Endothelial cell of umbilical vein (primary cell): Measurements from ENCODE around the gene B3GNT8.

Source experiments
- CTCF ChIP-seq, 2 donors: IDR thresholded peaks; 1 replicate in 1 of 2; 2 replicates in 1 of 2; pipeline ENCODE4 v1.5.1; 2011; ENCODE audit warnings: low read length in 2 of 2, mild to moderate bottlenecking in 2 of 2, moderate library complexity in 2 of 2, control low read depth in 1 of 2, inconsistent platforms in 1 of 2, low read depth in 1 of 2; ENCODE audit not compliant: insufficient read depth in 1 of 2; ENCODE audit errors: extremely low read depth in 1 of 2
- EZH2 ChIP-seq: IDR thresholded peaks from 2 replicates; pipeline ENCODE4 v1.6.1; 2012; ENCODE audit warnings: borderline replicate concordance, low read depth, mild to moderate bottlenecking, moderate library complexity, low read length, inconsistent platforms; ENCODE audit not compliant: severe bottlenecking
- JUN ChIP-seq: IDR thresholded peaks from 2 replicates; pipeline ENCODE4 v1.6.1; 2011; ENCODE audit warnings: borderline replicate concordance, low read depth; ENCODE audit not compliant: insufficient read length, insufficient read depth
- MAX ChIP-seq: IDR thresholded peaks from 2 replicates; pipeline ENCODE4 v1.6.1; 2011; ENCODE audit not compliant: insufficient read depth, insufficient read length
- POLR2A ChIP-seq: IDR thresholded peaks from 2 replicates; pipeline ENCODE4 v1.6.1; 2012; ENCODE audit warnings: low read depth, mild to moderate bottlenecking, control low read depth, low read length
- POLR2AphosphoS5 ChIP-seq: IDR thresholded peaks from 2 replicates; pipeline ENCODE4 v1.6.1; 2012; ENCODE audit warnings: low read depth, mild to moderate bottlenecking, control low read depth, low read length, moderate library complexity; ENCODE audit not compliant: insufficient read depth

- TF ChIP-seq CTCF (IDR thresholded peaks at IDR 0.05; ENCODE audit: extremely low read depth in 1 of 2, insufficient read depth in 1 of 2, low read depth in 1 of 2, low read length in 2 of 2) (no peak), EZH2 (no peak), POLR2A (no peak), JUN (no peak), MAX (no peak), POLR2AphosphoS5 (no peak)
Measured at GRCh38 chr19:41413947-41414346, 13.2 kb downstream of the B3GNT8 start.
